ENCODE data around the gene MYZAP. TPM values are rescaled to one million over a fixed set of nuclear protein-coding genes. Genes with fewer than 3 reads are reported as not detected.
A peak's percentile ranks its signal among the peaks of the same experiment; 100 is the strongest.

MYZAP gene
- total RNA-seq, 2 donors from 2014 or later: not detected

- no peak overlapping the region for H3K27ac Mint-ChIP-seq
- no peak for ATAC-seq
Observed at GRCh38 chr15:57554812-57555179, 36.9 kb upstream of the MYZAP start.

GRCh38 chr15:57555270-57555669, 36.4 kb upstream of the MYZAP start:
- H3K9me3 Mint-ChIP-seq: no peaks in the 10 kb centered on the region
- no peaks in the 10 kb centered on the region for H3K4me1 Mint-ChIP-seq (ENCODE audit: low read depth in 2 of 2)
- ATAC-seq (no peak), DNase-seq (ENCODE audit: low spot score) (no peak)
- no peaks in the 10 kb centered on the region for H3K36me3 Mint-ChIP-seq
- H3K4me3 Mint-ChIP-seq: no peak overlapping the region
- H3K27ac Mint-ChIP-seq: no peak overlapping the region
- H3K27me3 Mint-ChIP-seq: peaks cover 19% of the 10 kb centered on the region in 2 donors

More at GRCh38 chr15:57554812-57555179, 36.9 kb upstream of the MYZAP start:
- no peaks in the 10 kb centered on the region for H3K4me1 Mint-ChIP-seq (ENCODE audit: low read depth in 2 of 2)
- peaks cover 15 to 16% of the 10 kb centered on the region in 2 donors for H3K27me3 Mint-ChIP-seq
- H3K36me3 Mint-ChIP-seq: no peaks in the 10 kb centered on the region
- no peak for DNase-seq (ENCODE audit: low spot score)
- no peaks in the 10 kb centered on the region for H3K9me3 Mint-ChIP-seq
- H3K4me3 Mint-ChIP-seq: no peak overlapping the region

- H3K27ac Mint-ChIP-seq: no peak overlapping the region
- no peaks in the 10 kb centered on the region for H3K9me3 Mint-ChIP-seq
- ATAC-seq: no peak
- no peak overlapping the region for H3K4me3 Mint-ChIP-seq
- no peaks in the 10 kb centered on the region for H3K4me1 Mint-ChIP-seq (ENCODE audit: low read depth in 2 of 2)
- H3K36me3 Mint-ChIP-seq: no peaks in the 10 kb centered on the region
- DNase-seq (ENCODE audit: low spot score): no peak
- H3K27me3 Mint-ChIP-seq: peaks cover 18 to 22% of the 10 kb centered on the region in 2 donors
Observed at GRCh38 chr15:57556040-57556439, 35.7 kb upstream of the MYZAP start.

DNA sequence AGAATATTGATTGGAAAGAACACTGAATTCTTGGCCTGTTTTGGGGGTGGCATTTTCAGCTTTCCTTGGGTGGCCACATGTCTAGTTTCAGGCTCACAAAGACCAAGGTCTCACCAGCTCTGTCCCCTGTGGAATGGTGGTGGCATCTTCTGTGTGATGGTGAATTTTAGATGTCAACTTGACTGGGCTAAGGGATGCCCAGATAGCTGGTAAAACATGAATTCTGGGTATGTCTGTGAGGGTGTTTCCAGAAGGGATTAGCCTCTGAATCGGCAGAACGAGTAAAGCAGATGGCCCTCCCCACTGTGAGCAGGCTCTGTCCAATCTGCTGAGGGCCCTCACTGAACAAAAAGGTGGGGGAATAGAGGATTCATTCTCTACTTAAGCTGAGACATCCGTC, 34.4 kb upstream of the MYZAP start:
- Mint-ChIP-seq H3K27ac (no peak overlapping the region), H3K36me3 (no peaks in the 10 kb centered on the region), H3K9me3 (no peaks in the 10 kb centered on the region), H3K4me1 (ENCODE audit: low read depth in 2 of 2) (peaks cover 0 to 6% of the 10 kb centered on the region in 2 donors), H3K27me3 (peaks cover 19 to 21% of the 10 kb centered on the region in 2 donors), H3K4me3 (no peak overlapping the region)
- ATAC-seq (no peak), DNase-seq (ENCODE audit: low spot score) (no peak)

- DNase-seq (ENCODE audit: low spot score) (no peak), ATAC-seq (no peak)
- Mint-ChIP-seq H3K4me1 (ENCODE audit: low read depth in 2 of 2) (peaks cover 0 to 6% of the 10 kb centered on the region in 2 donors), H3K9me3 (no peaks in the 10 kb centered on the region), H3K27ac (no peak overlapping the region), H3K4me3 (no peak overlapping the region), H3K27me3 (peaks cover 25% of the 10 kb centered on the region in 2 donors), H3K36me3 (no peaks in the 10 kb centered on the region)
Observed at GRCh38 chr15:57557810-57558209, 33.9 kb upstream of the MYZAP start.

- Mint-ChIP-seq H3K9me3 (no peaks in the 10 kb centered on the region), H3K36me3 (no peaks in the 10 kb centered on the region), H3K4me3 (no peak overlapping the region), H3K27ac (no peak overlapping the region), H3K27me3 (peaks cover 25 to 37% of the 10 kb centered on the region in 2 donors), H3K4me1 (ENCODE audit: low read depth in 2 of 2) (peaks cover 0 to 6% of the 10 kb centered on the region in 2 donors)
- peak; percentile 74 for DNase-seq (ENCODE audit: low spot score)
- ATAC-seq: peak in 1 of 2 donors; percentile 64
Observed at GRCh38 chr15:57559875-57560274, 31.8 kb upstream of the MYZAP start.

- H3K27me3 Mint-ChIP-seq: peaks cover 29 to 37% of the 10 kb centered on the region in 2 donors
- no peak overlapping the region for H3K27ac Mint-ChIP-seq
- DNase-seq (ENCODE audit: low spot score): peak; percentile 84
- H3K4me1 Mint-ChIP-seq (ENCODE audit: low read depth in 2 of 2): peaks cover 5 to 11% of the 10 kb centered on the region in 2 donors
- no peaks in the 10 kb centered on the region for H3K9me3 Mint-ChIP-seq
- ATAC-seq: peak; percentile 81 to 85
- no peaks in the 10 kb centered on the region for H3K36me3 Mint-ChIP-seq
- no peak overlapping the region for H3K4me3 Mint-ChIP-seq
Observed at GRCh38 chr15:57561041-57561711, 30.5 kb upstream of the MYZAP start.

- H3K9me3 Mint-ChIP-seq: no peaks in the 10 kb centered on the region
- no peak overlapping the region for H3K27ac Mint-ChIP-seq
- H3K27me3 Mint-ChIP-seq: peaks cover 37% of the 10 kb centered on the region in 2 donors
Observed at GRCh38 chr15:57562196-57562769, 29.4 kb upstream of the MYZAP start.

DNA sequence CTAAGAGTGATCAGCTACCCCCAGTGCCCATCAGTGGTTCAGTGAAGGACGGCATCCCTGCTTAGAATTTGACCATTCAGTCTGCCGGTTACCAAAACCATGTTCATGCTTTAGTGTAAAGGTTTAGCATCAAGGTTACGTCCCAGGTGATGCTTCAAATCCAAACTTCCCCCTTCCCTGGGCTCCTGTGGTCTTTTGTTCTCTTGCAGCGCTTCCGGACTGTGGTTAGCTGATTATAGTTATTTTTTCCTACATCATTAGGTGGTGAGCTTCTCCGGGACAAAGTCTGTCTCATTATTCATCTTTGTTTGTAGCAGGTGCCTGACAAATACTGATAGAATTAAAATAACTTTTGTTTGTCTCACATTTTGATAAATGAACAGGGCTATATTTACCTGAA, 28.3 kb upstream of the MYZAP start:
- H3K36me3 Mint-ChIP-seq: no peaks in the 10 kb centered on the region
- H3K4me1 Mint-ChIP-seq (ENCODE audit: low read depth in 2 of 2): peaks cover 5 to 11% of the 10 kb centered on the region in 2 donors
- ATAC-seq (no peak), DNase-seq (ENCODE audit: low spot score) (no peak)
- no peak overlapping the region for H3K4me3 Mint-ChIP-seq
- H3K9me3 Mint-ChIP-seq: no peaks in the 10 kb centered on the region
- peaks cover 41 to 42% of the 10 kb centered on the region in 2 donors for H3K27me3 Mint-ChIP-seq
- no peak overlapping the region for H3K27ac Mint-ChIP-seq

More at GRCh38 chr15:57562196-57562769, 29.4 kb upstream of the MYZAP start:
- no peak overlapping the region for H3K4me3 Mint-ChIP-seq
- H3K36me3 Mint-ChIP-seq: no peaks in the 10 kb centered on the region
- peaks cover 5 to 11% of the 10 kb centered on the region in 2 donors for H3K4me1 Mint-ChIP-seq (ENCODE audit: low read depth in 2 of 2)
- DNase-seq (ENCODE audit: low spot score) (no peak), ATAC-seq (no peak)

DNA sequence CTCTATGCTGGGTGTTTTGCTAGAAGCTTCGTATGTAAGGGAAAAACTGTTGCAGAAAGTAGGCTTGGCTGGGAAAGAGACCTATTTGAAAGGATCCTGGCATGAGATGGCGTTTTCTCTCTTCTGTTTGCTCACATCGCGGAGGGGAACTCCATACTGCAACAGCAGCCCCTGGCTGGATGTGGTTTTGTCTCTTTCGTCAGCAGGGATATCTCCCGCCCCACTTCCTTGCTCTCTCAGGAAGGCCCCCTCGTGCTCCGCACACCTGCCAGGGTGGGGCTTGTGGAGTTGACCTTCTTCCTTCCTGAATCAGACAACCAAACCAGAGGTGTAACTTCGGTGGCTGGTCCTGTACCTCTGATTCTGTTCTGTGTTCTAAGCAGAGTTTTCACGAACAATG, 26.4 kb upstream of the MYZAP start:
- DNase-seq (ENCODE audit: low spot score): no peak
- no peak overlapping the region for H3K27ac Mint-ChIP-seq
- H3K27me3 Mint-ChIP-seq: peaks cover 36 to 52% of the 10 kb centered on the region in 2 donors
- no peaks in the 10 kb centered on the region for H3K36me3 Mint-ChIP-seq
- H3K9me3 Mint-ChIP-seq: no peaks in the 10 kb centered on the region
- H3K4me3 Mint-ChIP-seq: no peak overlapping the region
- H3K4me1 Mint-ChIP-seq (ENCODE audit: low read depth in 2 of 2): peaks cover 5 to 11% of the 10 kb centered on the region in 2 donors
- ATAC-seq: no peak

DNA sequence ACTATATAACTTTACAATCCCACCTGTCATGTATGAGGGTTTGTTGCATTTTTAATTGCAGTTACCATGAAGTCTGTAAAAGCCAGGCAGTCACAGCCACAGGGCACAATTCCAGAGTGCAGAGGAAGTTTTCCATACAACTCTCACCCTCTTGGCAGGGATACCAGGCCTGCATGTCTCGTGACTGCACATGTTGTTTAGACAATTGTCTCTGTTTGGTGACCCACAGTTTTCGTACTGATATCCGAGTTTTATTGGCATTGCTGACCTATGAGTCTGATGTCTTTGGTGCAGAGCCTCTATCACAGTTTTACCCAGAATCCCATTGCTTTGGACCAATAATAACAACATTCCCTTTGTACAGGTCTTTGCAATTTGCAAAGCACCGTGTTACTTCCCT, 24.9 kb upstream of the MYZAP start:
- H3K27ac Mint-ChIP-seq: no peak overlapping the region
- no peaks in the 10 kb centered on the region for H3K36me3 Mint-ChIP-seq
- DNase-seq (ENCODE audit: low spot score) (no peak), ATAC-seq (no peak)
- no peaks in the 10 kb centered on the region for H3K9me3 Mint-ChIP-seq
- H3K4me1 Mint-ChIP-seq (ENCODE audit: low read depth in 2 of 2): peaks cover 5% of the 10 kb centered on the region in 2 donors
- H3K4me3 Mint-ChIP-seq: no peak overlapping the region
- H3K27me3 Mint-ChIP-seq: peaks cover 35 to 49% of the 10 kb centered on the region in 2 donors

GRCh38 chr15:57567891-57568290, 23.8 kb upstream of the MYZAP start:
- Mint-ChIP-seq H3K27me3 (peaks cover 30 to 44% of the 10 kb centered on the region in 2 donors), H3K4me3 (no peak overlapping the region), H3K27ac (no peak overlapping the region), H3K4me1 (ENCODE audit: low read depth in 2 of 2) (peaks cover 5% of the 10 kb centered on the region in 2 donors), H3K9me3 (no peaks in the 10 kb centered on the region), H3K36me3 (no peaks in the 10 kb centered on the region)
- no peak for DNase-seq (ENCODE audit: low spot score)
- no peak for ATAC-seq

GRCh38 chr15:57568299-57568698, 23.4 kb upstream of the MYZAP start:
- ATAC-seq (no peak), DNase-seq (ENCODE audit: low spot score) (no peak)
- Mint-ChIP-seq H3K4me3 (no peak overlapping the region), H3K27me3 (peaks cover 30 to 40% of the 10 kb centered on the region in 2 donors), H3K27ac (no peak overlapping the region), H3K36me3 (no peaks in the 10 kb centered on the region), H3K4me1 (ENCODE audit: low read depth in 2 of 2) (peaks cover 5% of the 10 kb centered on the region in 2 donors), H3K9me3 (no peaks in the 10 kb centered on the region)

DNA sequence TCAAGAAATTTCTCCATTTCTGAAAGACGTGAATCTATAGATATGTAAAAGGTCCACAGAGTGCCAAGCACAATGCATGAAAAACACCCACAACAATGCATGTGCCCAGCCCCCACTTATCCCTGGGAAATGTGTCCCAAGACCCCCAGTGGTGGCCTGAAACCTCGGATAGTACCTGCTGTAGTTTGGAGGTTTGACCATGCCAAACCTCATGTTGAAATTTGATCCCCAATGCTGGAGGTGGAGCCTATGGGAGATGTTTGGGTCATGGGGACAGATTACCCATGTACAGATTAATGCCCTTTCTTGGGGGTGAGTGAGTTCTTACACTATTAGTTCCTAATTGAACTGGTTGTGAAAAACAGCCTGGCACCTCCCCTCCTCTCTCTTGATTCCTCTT, 21.4 kb upstream of the MYZAP start:
- Mint-ChIP-seq H3K36me3 (no peaks in the 10 kb centered on the region), H3K9me3 (no peaks in the 10 kb centered on the region), H3K27ac (no peak overlapping the region), H3K4me1 (ENCODE audit: low read depth in 2 of 2) (peaks cover 2 to 3% of the 10 kb centered on the region in 2 donors), H3K4me3 (no peak overlapping the region), H3K27me3 (peaks cover 28 to 32% of the 10 kb centered on the region in 2 donors)
- ATAC-seq (no peak), DNase-seq (ENCODE audit: low spot score) (no peak)
